SH-SY5Y (cell line): ENCODE results near the gene TMEM178B.

Experiments used
- GATA2 ChIP-seq: IDR thresholded peaks from 2 replicates; pipeline ENCODE4 v1.6.1; 2011; ENCODE audit warnings: mild to moderate bottlenecking, low read depth, low read length
- GATA3 ChIP-seq: IDR thresholded peaks from 2 replicates; pipeline ENCODE4 v1.6.1; 2011; ENCODE audit warnings: low read depth, mild to moderate bottlenecking, low read length, moderate library complexity

GRCh38 chr7:141486959-141487358, 413.1 kb downstream of the TMEM178B start:
- TF ChIP-seq GATA3 (no peak), GATA2 (no peak)
